ENCODE results near the gene ALG3. TPM values are rescaled to one million over a fixed set of nuclear protein-coding genes. Genes with fewer than 3 reads are reported as not detected.

ALG3 gene
- total RNA-seq, 1 donor from 2014 or later = 28.9 TPM

GRCh38 chr3:184234671-184235380, 13.9 kb downstream of the ALG3 start:
- no peak for ATAC-seq

- ATAC-seq = peak; percentile 78
These were observed 14.5 kb downstream of the ALG3 start for GRCh38 chr3:184234224-184234623.

- ATAC-seq = no peak
These were observed 15.5 kb downstream of the ALG3 start for GRCh38 chr3:184233127-184233843.

- no peak for ATAC-seq
These were observed 17.1 kb downstream of the ALG3 start for GRCh38 chr3:184231671-184232070.

GRCh38 chr3:184230603-184231528, 17.9 kb downstream of the ALG3 start:
- ATAC-seq = peak; percentile 65

- no peak for ATAC-seq
These were observed 18.6 kb downstream of the ALG3 start for GRCh38 chr3:184230081-184230602.

- peak; percentile 61 for ATAC-seq
These were observed 19.2 kb downstream of the ALG3 start, which contains the start of gene VWA5B2 for GRCh38 chr3:184229394-184230080. VWA5B2 (plus strand) TSS chr3:184229585; CDS start chr3:184230529, 944 bp downstream.

- no peak for ATAC-seq
These were observed 20.2 kb downstream of the ALG3 start for GRCh38 chr3:184228376-184229137.

- no peak for ATAC-seq
These were observed 21.3 kb downstream of the ALG3 start for GRCh38 chr3:184227481-184227935.

- no peak for ATAC-seq
These were observed 24.8 kb downstream of the ALG3 start for GRCh38 chr3:184223946-184224345.

- no peak for ATAC-seq
These were observed 26.2 kb downstream of the ALG3 start for GRCh38 chr3:184222521-184222920.

- no peak for ATAC-seq
These were observed 29.9 kb downstream of the ALG3 start for GRCh38 chr3:184218814-184219213.

GRCh38 chr3:184211718-184212117, 37.0 kb downstream of the ALG3 start:
- no peak for ATAC-seq

GRCh38 chr3:184211297-184211696, 37.5 kb downstream of the ALG3 start:
- ATAC-seq = no peak

GRCh38 chr3:184209146-184209923, 39.4 kb downstream of the ALG3 start:
- no peak for ATAC-seq

GRCh38 chr3:184203526-184203925, 45.2 kb downstream of the ALG3 start:
- ATAC-seq = peak; percentile 31

GRCh38 chr3:184200825-184201224, 47.9 kb downstream of the ALG3 start:
- no peak for ATAC-seq

GRCh38 chr3:184198509-184198908, 50.3 kb downstream of the ALG3 start:
- no peak for ATAC-seq

- no peak for ATAC-seq
These were observed 52.2 kb downstream of the ALG3 start for GRCh38 chr3:184196536-184196935.

- no peak for ATAC-seq
These were observed 54.7 kb downstream of the ALG3 start for GRCh38 chr3:184193991-184194539.
